ENCODE data around the gene IFITM1.

DNA sequence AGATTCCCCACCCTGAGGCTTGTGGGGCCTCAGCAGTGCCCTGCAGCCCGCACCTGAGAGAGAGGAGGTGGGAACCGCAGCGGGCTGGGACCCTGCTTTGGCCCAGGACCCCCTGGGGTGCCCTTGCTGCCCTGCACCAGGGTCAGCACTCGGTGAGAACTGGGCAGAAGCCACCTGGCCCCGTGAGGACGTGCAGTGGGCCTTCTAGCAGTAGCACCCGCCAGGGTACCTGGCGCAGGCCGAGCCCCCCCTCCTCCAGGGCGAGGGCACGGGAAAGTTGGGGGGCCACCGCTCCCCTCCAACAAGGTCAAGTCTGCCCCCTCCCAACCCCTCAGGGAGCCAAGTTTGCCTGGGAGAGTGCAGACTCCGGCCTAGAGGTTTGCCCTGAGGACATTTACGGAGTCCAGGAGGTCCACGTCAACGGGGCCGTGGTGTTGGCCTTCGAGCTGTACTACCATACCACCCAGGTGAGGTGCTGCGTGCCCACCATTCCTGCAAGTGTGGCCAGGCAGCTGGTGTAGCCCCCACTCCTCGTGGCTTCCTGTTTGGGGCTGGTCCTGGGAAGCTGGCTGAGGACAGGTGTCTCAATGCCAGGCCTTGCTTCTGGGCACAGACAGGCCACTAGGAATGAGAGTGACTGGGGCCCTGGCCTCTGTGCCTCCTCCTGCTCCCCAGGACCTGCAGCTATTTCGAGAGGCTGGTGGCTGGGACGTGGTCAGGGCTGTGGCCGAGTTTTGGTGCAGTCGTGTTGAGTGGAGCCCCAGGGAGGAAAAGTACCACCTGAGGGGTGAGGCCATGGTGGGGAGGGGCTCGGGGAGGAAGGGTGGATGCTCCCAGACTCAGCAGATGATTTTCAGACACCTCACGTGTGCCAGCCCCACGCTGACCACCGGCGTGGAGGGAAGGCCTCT, 21.4 kb upstream of the IFITM1 start:
- TF ChIP-seq, protein P1, sequence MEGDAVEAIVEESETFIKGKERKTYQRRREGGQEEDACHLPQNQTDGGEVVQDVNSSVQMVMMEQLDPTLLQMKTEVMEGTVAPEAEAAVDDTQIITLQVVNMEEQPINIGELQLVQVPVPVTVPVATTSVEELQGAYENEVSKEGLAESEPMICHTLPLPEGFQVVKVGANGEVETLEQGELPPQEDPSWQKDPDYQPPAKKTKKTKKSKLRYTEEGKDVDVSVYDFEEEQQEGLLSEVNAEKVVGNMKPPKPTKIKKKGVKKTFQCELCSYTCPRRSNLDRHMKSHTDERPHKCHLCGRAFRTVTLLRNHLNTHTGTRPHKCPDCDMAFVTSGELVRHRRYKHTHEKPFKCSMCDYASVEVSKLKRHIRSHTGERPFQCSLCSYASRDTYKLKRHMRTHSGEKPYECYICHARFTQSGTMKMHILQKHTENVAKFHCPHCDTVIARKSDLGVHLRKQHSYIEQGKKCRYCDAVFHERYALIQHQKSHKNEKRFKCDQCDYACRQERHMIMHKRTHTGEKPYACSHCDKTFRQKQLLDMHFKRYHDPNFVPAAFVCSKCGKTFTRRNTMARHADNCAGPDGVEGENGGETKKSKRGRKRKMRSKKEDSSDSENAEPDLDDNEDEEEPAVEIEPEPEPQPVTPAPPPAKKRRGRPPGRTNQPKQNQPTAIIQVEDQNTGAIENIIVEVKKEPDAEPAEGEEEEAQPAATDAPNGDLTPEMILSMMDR (IDR thresholded peaks at IDR 0.05; ENCODE audit: low read depth, low read length, missing input control): no peak
- TF ChIP-seq SP1 (IDR thresholded peaks at IDR 0.05) (no peak), RAD21 (IDR thresholded peaks at IDR 0.05) (no peak), FOXA2 (IDR thresholded peaks at IDR 0.05) (no peak), YY1 (IDR thresholded peaks at IDR 0.05) (no peak), FOXA1 (IDR thresholded peaks at IDR 0.05) (no peak), EGR1 (IDR thresholded peaks at IDR 0.05; ENCODE audit: low read depth in 2 of 2) (no peak), RXRA (IDR thresholded peaks at IDR 0.05) (no peak), JUND (IDR thresholded peaks at IDR 0.05) (no peak), TAF1 (conservative IDR thresholded peaks at IDR 0.05) (no peak), HNF4G (IDR thresholded peaks at IDR 0.05) (no peak), GABPA (IDR thresholded peaks at IDR 0.05 in 1 of 2, conservative IDR thresholded peaks at IDR 0.05 in 1 of 2) (no peak)
- TF ChIP-seq, protein P2, sequence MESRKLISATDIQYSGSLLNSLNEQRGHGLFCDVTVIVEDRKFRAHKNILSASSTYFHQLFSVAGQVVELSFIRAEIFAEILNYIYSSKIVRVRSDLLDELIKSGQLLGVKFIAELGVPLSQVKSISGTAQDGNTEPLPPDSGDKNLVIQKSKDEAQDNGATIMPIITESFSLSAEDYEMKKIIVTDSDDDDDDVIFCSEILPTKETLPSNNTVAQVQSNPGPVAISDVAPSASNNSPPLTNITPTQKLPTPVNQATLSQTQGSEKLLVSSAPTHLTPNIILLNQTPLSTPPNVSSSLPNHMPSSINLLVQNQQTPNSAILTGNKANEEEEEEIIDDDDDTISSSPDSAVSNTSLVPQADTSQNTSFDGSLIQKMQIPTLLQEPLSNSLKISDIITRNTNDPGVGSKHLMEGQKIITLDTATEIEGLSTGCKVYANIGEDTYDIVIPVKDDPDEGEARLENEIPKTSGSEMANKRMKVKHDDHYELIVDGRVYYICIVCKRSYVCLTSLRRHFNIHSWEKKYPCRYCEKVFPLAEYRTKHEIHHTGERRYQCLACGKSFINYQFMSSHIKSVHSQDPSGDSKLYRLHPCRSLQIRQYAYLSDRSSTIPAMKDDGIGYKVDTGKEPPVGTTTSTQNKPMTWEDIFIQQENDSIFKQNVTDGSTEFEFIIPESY (IDR thresholded peaks at IDR 0.05): no peak
